Bronchial epithelial cell (primary cell): ENCODE data around the gene WEE1. TPM values are rescaled to one million over a fixed set of nuclear protein-coding genes. Genes with fewer than 3 reads are reported as not detected.
A peak's percentile ranks its signal among the peaks of the same experiment; 100 is the strongest.

Experiments
- DNase-seq: peaks from one replicate; pipeline ENCODE4 v3.0.0-alpha.2; 2010; ENCODE audit warnings: low read depth
- FAIRE-seq: peaks from 2 replicates; lab custom pipeline; 2011; peaks lifted over from hg19 to GRCh38; lab: Jason Lieb, UNC
- H3K27me3 ChIP-seq: 2 replicates; pipeline ENCODE4 v1.5.1; 2011; ENCODE audit warnings: low read length; ENCODE audit not compliant: control insufficient read depth, insufficient read depth
- H3K36me3 ChIP-seq: 2 replicates; pipeline ENCODE4 v1.5.1; 2011; ENCODE audit warnings: low read length; ENCODE audit not compliant: control insufficient read depth, insufficient read depth
- H3K4me3 ChIP-seq: 2 replicates; pipeline ENCODE4 v1.5.1; 2011; ENCODE audit warnings: mild to moderate bottlenecking, low read depth, low read length, control low read depth
- total RNA-seq: library from RNA; depleted of rRNA; stranded (reverse); fragments of >200 nt; gene quantifications from 2 replicates; pipeline ENCODE4 v1.2.1, GENCODE V29; 2014
- TF ChIP-seq, protein P1 (sequence below): IDR thresholded peaks from 2 replicates; pipeline ENCODE4 v1.5.1; 2011; ENCODE audit warnings: mild to moderate bottlenecking, moderate library complexity, low read length, control low read depth, inconsistent platforms; ENCODE audit not compliant: insufficient read depth, severe bottlenecking

The WEE1 gene
- total RNA-seq, 1 donor from 2014 or later: 15.8 TPM

DNA sequence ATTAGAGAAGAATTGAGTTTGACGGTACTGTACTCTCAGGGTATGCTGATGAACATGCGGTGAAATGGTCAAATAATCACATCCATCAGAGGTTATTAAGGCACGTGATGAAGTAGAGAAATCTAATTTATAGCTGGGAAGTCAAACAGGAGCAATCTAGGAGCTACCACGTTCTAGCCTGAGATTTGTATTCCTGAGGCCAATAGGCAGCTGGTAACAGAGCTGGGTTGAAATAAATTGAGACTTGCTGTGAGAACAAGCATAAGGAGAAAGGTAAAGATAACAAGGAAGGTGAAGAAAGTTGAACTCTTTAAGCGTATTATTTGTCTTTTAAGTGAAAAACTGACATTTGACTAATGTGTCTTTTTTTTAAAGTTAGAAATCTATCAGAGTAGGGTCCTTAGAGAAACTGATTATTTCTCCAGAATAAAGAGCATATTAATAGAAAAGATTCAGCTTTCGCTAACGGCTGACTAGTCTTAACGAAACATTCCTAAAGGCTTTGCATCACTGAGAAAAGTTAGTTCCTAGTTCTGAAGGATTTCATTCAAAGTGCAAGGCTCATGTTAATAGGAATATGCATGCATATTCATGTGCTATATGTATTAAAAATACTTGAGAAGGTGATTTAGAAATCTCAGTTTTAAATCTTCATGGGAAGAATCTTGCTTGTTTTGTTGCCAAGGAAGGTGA lies 5.2 kb upstream of the WEE1 start:
- Histone ChIP-seq H3K36me3 (no peaks in the 10 kb centered on the region), H3K4me3 (no peak overlapping the region), H3K27me3 (no peaks in the 10 kb centered on the region)
- no peak for DNase-seq
- TF ChIP-seq, protein P1, sequence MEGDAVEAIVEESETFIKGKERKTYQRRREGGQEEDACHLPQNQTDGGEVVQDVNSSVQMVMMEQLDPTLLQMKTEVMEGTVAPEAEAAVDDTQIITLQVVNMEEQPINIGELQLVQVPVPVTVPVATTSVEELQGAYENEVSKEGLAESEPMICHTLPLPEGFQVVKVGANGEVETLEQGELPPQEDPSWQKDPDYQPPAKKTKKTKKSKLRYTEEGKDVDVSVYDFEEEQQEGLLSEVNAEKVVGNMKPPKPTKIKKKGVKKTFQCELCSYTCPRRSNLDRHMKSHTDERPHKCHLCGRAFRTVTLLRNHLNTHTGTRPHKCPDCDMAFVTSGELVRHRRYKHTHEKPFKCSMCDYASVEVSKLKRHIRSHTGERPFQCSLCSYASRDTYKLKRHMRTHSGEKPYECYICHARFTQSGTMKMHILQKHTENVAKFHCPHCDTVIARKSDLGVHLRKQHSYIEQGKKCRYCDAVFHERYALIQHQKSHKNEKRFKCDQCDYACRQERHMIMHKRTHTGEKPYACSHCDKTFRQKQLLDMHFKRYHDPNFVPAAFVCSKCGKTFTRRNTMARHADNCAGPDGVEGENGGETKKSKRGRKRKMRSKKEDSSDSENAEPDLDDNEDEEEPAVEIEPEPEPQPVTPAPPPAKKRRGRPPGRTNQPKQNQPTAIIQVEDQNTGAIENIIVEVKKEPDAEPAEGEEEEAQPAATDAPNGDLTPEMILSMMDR: no peak
- FAIRE-seq: no peak

DNA sequence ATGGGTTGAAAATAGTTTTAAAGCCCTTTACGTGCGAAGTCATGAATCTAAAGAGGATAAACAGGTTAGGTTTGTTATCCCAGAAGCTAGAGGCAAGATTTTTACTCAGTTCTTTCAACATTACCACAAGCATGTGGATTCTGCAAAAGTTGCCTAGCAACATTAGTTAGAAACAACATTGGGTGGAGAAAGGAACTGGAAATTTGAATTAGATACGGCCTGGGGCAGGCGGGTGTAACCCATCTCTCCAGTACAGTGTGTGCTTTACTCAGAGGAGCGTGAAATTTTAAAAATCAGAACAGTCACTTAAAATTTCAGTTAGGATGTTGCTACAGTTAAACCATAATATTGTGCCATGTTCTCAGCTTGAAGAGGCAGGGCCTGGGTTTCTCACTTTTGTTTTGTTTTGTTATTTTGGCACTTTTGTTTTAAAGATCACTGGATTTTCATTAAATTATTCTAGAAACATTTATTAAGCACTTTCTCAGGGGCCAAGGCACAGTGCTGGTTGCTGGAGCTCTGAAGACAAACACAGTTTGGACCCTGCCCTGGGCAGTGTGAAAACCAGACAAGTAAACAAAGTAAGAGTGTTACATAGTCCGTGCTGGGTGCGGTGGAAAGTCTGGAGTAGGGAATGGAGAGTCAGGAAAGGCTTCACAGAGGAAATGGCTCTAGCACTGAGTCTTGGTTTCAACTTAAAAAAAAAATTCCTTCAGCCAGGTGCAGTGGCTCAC lies 4.4 kb upstream of the WEE1 start:
- FAIRE-seq (no peak), DNase-seq (peak; percentile 100)
- Histone ChIP-seq H3K36me3 (no peaks in the 10 kb centered on the region), H3K4me3 (no peak overlapping the region), H3K27me3 (no peaks in the 10 kb centered on the region)
- TF ChIP-seq, protein P1: no peak

DNA sequence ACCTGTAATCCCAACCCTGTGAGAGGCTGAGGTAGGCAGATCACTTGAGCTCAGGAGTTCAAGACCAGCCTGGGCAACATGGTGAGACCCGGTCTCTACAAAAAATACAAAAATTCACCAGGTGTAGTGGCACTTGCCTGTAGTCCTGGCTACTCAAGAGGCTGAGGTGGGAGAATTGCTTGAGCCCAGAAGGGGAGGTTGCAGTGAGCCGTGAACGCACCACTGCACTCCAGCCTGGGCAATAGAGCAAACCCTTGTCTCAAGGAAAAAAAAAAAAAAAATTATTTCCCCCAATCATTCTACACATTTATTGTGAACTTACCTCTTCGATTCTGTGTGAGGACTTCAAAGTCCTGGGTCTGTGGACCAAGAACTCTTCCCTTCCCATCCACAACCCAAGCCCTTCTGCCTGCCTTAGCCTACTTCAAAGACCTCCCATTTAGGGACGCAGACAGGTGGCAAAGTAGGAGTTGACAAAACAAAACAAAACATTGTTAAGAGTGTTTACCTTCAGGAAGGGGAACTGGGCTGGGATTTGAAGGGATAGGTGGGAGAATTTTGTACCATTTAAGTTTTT lies 3.8 kb upstream of the WEE1 start:
- no peaks in the 10 kb centered on the region for H3K36me3 ChIP-seq
- no peaks in the 10 kb centered on the region for H3K27me3 ChIP-seq
- TF ChIP-seq, protein P1: no peak
- no peak overlapping the region for H3K4me3 ChIP-seq
- DNase-seq: no peak
- FAIRE-seq: no peak

DNA sequence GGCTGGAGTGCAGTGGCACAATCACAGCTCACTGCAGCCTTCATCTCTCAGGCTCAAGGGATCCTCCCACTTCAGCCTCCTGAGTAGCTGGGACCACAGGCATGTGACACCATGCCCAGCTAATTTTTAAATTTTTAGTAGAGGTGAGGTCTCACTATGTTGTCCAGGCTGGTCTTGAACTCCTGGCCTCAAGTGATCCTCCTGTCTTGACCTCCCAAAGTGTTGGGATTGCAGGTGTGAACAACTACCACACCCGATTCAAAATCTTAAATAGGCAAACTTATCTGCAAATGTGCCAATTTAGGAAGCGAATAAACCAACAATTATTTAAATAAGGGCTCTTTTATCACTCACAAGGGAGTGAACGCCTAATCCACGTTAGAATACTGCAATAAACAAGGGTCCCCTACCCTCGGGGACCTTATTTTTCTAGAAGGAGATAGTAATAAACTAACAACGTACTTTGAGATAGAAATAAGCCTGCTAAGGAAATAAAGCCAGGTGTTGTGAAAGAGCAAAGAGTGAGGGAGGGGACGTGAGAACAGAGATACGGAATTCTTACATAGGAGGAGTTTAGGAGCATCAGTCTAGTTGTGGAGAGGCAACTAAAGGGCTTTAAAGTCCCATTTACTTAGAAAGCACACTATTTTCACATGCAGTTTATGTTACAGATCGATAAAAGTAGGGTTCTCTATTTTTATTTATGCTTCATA lies 3.0 kb upstream of the WEE1 start:
- H3K27me3 ChIP-seq: no peaks in the 10 kb centered on the region
- TF ChIP-seq, protein P1: no peak
- FAIRE-seq: no peak
- no peaks in the 10 kb centered on the region for H3K36me3 ChIP-seq
- DNase-seq: no peak
- H3K4me3 ChIP-seq: no peak overlapping the region

DNA sequence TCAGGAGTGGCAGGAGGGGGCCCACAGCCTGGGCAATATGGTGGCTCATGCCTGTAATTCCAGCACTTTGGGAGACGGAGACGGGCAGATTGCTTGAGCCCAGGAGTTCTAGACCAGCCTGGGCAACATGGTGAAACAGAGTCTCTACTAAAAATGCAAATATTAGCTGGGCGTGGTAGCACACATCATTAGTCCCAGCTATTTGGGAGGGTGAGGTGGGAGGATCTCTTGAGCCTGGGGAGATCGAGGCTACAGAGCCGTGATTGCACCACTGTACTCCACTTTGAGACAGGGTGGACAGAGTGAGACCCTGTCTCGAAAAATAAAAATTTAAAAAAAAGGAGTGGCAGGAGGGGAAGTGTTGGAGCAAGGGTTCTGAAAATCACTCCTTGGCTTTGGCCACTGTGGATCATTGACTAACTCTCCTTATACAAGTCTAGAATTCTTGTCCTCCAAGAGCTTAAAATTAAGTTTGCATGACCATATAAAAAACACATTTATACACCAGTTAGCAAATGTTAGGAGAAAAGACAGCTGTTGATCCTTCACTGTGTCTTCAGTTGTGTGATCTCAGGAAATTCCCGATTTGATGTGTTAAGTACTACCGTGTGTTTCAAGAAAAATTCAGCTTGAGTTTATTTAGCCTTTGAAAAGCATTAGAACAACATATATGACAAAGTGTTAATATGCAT lies 2.3 kb upstream of the WEE1 start:
- H3K36me3 ChIP-seq: no peaks in the 10 kb centered on the region
- FAIRE-seq: no peak
- TF ChIP-seq, protein P1: no peak
- H3K27me3 ChIP-seq: no peaks in the 10 kb centered on the region
- no peak overlapping the region for H3K4me3 ChIP-seq
- DNase-seq: no peak
